Stimulated activated CD4-positive, alpha-beta T cell treated with anti-CD3 and anti-CD28 coated beads, Interleukin-1b, Interleukin-23, amount 100 ng/mL, for 1 hour (primary cell): ENCODE data around the gene KIAA1671.

Experiments used
- DNase-seq, 2 donors: peaks; one replicate each; pipeline ENCODE4 v3.0.0-alpha.2; 2020; ENCODE audit warnings: low read depth in 2 of 2

Gene KIAA1671

DNA sequence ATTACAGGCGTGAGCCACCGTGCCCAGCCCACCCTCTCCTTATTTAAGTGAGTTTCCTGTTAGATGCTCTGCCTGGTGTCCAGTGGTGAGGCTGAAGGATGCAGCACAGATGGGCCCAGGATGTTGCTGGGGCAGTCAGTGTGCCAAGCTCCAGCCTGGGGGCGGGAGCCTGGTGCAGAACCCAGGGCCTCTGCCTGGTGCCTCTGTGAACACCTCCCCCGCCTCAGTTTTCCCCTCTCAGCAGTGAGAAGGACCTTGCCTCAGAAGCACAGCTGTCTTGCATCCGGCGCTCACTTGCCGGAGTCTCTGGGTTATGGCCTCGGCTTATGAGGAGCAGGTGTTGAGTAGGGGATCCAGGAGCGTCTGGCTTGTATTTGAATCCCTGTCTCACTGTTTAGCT is 116.2 kb downstream of the KIAA1671 start:
- DNase-seq, result no peak

DNA sequence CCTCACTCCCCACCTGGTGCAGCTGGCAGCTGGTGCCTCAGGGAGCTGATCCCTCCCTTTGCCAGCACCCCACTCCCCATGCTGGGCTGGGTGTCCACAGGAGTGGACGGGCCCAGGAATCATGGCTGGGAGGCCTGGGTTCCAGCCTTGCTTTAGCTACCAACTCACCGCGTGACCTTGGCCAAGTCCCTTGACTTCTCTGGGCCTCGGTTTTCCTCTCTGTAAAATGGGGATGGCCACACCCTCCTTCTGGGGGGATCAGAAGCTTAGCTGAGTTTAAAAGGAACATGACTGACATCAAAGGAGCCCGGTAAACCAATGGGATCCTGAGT is 116.9 kb downstream of the KIAA1671 start:
- DNase-seq, result no peak

DNA sequence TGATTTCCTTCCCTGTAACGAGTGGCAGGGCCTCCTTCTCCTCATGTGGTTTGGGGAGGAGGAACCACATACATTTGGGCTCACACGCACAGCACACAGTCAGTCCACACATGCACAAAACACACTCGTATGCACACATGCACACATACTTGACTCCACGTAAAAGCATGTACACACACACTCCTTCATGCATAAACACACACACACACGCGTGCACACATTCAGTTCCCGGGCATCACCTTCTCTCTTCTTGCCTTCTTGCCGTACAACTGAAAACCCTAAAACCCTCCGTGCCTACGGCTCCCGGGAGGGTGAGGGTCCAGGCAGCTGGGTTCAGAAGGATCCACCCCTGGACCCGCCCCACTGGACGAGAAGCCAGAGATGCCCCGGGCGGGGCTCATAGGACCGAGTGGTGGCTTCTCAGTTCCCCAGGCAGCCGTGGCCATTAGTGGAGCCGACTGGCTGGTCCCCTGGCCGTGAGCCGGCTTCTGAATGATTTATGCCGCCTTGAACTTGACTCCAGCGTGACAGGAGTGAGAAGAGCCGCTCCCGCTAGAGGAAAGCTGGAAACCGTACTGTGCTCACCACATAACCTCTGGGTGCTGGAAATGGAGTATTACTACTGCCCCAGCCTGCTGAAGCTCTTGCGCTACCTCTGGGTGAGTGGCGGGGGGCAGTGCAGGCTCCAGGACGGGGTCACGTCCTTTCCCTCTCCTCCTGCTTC is 117.4 kb downstream of the KIAA1671 start:
- DNase-seq, result no peak

DNA sequence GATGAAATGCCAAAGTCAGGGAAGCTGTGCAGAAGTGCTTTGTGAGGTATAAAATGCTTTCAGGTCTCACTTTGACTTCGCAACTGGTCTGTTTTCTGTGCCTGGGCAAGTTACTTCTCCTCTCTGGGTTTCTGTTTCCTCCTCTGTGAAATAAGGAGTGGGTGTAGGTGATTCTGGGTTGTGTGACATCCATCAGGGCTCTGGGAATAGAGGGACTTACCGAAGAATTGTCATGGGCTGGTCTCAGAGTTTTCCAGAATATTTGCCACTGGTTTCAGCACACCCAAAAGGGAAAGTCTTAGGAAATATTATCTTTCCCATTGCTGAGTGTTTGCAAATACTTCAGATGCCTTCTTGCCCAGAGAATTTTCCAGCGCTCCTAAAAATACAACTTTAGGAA is 118.4 kb downstream of the KIAA1671 start:
- DNase-seq, result no peak

GRCh38 chr22:25071720-25072119 is 119.2 kb downstream of the KIAA1671 start:
- no peak for DNase-seq

DNA sequence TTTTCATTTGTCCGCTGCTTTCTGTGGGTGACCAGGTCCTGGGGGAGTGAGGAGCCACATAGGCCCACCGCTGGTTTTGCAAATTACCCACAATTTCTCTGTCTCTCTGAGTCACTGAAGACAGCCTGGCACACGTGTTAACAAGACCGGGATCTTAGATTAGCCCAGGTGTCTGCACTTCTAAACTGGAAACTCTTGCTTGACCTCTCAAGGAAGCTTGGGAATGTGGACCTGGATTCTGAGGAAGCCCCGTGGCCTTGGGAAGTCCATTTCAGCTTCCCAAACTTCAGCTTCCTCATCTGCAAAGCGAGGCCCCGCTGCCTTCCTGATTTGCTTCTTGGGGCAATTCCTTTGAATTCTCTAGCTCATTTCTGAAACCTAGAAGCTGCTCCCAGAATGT is 119.9 kb downstream of the KIAA1671 start:
- DNase-seq, result no peak

DNA sequence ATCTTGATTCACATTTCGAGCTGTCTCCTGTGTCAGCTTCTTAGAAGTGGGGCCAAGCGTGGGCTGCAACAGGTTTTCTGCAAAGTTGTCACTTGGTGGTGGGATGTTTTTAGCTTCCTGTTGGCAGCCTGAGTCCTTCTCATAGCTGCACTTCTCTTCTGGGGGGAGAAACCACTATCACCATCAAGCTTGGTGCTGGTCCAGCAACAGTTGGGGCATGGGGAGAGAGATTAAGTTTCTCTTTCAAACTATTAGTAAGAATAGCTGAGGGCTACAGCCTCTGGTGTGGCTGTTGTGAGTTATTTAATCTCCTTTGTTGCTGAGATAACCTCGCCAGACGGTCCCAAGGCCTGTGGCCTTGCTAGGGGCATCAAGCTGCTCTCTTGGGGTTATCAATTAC is 123.8 kb downstream of the KIAA1671 start:
- no peak for DNase-seq

DNA sequence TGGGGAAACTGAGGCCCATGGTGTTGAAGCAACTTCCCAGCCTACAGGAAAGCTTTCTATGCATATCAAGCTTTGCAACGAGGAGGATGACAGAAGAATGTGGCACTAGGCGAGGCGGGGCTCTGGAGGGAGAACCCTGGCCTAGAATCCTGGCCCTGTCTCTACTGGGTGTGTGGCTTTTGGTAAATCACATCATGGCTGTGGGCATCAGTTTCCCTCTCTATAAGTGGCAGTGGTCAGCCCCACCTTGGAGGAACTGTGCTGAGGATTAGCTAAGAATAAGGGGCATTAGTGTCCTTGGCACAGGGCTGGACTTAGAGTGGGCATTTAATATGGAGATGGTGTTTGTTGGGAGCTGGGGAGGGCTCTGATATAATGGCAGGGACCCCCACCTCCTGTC is 124.5 kb downstream of the KIAA1671 start:
- DNase-seq, result no peak

DNA sequence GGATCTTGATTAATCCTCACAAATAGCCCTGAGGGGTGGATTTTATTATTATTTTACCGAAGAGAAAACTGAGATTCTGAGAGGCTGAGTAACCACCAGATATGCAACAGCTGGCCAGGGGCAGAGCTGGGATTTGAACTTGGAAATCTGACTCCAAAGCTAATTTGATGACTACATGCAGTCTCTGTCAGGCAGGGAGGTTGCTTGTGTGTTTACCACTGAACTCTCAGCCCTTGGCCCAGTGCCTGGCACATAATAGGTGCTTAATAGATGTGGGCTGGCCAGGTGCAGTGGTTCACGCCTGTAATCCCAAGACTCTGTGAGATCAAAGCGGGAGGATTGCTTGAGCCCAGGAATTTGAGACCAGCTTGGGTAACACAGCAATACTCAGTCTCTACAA is 125.4 kb downstream of the KIAA1671 start:
- DNase-seq, result no peak

DNA sequence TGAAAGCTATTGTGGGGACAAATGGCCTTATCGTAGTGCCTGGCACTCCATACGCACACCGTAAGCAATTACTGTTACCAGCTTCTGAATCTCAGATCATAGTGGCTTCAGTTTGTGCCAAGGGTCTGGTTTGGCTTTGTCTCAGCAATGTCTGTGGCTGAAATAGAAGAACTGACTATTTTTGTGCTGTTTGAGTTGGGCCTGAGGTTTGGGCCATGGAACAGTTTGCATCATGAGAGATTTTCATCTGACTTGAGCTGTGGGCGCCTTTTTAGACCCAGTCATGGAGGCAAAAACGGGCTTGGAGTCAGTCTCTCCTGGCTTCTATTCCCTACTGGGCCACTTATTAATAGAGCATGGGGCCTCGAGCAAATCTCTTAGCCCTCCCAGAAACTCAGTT is 126.1 kb downstream of the KIAA1671 start:
- no peak for DNase-seq

DNA sequence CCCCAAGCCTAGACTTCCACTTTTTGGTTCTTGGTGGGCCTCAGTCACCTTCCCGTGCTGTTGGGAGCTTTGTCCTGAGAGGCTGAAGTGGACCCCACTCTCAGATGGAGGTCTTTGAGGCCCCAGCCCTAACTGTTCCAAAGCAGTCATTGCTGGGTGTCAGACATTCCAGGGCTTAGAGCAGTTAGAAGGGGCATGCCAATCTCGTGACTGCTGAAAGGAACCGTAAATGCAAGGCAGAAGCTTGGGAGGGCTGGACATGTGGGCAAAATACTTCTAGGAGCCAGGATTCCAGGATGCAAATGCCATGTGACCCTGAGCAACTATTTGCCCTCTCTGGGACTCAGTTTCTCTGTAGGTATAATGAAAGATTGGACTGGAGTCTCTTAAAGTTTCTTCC is 128.3 kb downstream of the KIAA1671 start:
- no peak for DNase-seq

- no peak for DNase-seq
These were observed 128.9 kb downstream of the KIAA1671 start for GRCh38 chr22:25081409-25081824.

- no peak for DNase-seq
These were observed 129.6 kb downstream of the KIAA1671 start for GRCh38 chr22:25082096-25082495.

DNA sequence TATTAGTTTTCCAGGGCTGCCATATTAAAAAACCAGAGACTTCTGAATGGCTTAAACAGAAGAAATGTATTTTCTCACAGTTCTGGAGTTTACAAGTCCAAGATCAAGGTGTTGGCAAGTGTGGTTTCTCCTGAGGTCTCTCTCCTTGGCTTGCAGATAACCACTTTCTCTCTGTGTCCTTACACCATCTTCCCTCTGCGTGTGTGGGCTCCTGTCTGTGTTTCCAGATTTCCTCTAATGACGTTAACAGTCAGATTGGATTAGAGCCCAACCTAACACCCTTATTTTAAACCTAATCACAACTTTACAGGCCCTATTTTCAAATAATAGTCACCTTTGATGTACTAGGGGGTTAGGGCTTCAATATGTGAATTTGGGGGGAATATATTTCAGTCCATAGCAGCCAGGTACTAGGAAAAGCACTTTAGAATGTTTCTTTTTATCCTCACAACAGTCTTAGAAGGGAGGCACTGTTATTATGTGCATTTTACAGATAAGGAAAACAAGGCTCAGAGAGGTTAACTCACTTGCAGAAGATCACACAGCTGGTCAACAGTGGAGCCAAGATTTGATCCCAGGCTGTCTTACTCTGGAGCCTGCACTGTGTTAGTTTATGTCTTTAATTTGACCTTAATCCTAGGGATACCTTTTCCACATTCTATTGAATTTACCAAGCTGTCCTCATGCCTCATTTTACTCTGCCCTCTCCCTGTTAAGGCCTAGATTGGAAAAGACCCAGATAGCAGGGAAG is 130.7 kb downstream of the KIAA1671 start:
- no peak for DNase-seq

DNA sequence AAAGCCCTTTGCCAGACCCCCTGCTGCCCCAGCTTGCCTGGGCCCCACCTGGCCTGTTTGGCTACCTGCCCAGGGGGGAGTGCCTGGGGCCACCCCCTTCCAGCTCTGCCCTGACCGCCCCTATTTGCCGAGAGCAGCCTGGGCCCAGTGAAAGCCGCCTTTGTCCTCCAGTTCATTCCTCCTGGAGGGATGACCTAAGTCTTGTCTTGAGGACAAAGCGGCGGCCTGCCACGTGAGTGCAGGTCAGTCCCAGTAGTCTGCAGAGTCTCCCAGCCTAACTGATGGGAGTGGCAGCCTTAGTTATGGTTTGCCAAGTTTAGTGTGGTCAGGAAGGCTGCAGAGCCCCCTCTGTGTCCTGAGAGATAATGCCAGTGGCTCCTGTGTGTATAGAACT is 131.3 kb downstream of the KIAA1671 start:
- DNase-seq, result no peak

- DNase-seq, result no peak
These were observed 132.0 kb downstream of the KIAA1671 start for GRCh38 chr22:25084405-25085107.

DNA sequence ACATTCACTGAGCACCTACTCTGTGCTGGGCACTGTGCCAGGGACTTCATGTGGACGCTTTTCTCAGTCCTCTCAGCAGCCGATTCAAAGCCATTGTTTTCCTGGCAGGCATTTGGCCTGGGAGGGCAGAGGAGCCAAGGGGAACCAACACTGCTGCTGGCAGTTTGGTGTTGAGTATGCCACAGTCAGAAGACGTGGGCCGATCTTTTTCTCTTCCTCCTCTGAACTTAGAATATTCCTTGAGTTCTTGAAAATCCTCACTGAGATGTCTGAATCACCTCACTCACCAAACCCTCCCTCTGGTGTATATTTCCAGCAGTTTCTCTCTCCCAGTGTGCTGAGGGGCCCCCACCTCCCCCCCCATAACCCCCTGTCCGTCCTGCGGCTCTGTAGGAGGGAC is 132.6 kb downstream of the KIAA1671 start:
- no peak for DNase-seq

- DNase-seq, result no peak
These were observed 133.7 kb downstream of the KIAA1671 start for GRCh38 chr22:25085930-25086901.

- DNase-seq, result no peak
These were observed 134.4 kb downstream of the KIAA1671 start for GRCh38 chr22:25086902-25087282.

- no peak for DNase-seq
These were observed 137.8 kb downstream of the KIAA1671 start for GRCh38 chr22:25090225-25090890.

GRCh38 chr22:25091458-25091857 is 138.9 kb downstream of the KIAA1671 start:
- DNase-seq, result no peak
